Skeletal muscle cell (primary cell): ENCODE data around the gene OR10W1.

Experiments used
- DNase-seq: peaks from one replicate; pipeline ENCODE4 v3.0.0-alpha.2; 2010; ENCODE audit warnings: low read depth
- H3K4me3 ChIP-seq: 2 replicates; pipeline ENCODE4 v1.5.1; 2011; ENCODE audit warnings: low read depth, mild to moderate bottlenecking, control low read depth, low read length, moderate library complexity

The OR10W1 gene

GRCh38 chr11:58268142-58268541 lies at the start of gene OR10W1:
OR10W1 (minus strand) TSS chr11:58268260; CDS start chr11:58267858, 402 bp downstream.
- H3K4me3 ChIP-seq = no peak within 1 kb of the TSS
- DNase-seq = no peak

- no peak for DNase-seq
- no peak overlapping the region for H3K4me3 ChIP-seq
Observed at GRCh38 chr11:58316142-58316541, 48.1 kb upstream of the OR10W1 start.

- DNase-seq = peak; percentile 45
- no peak overlapping the region for H3K4me3 ChIP-seq
Observed at GRCh38 chr11:58301576-58301975, 33.5 kb upstream of the OR10W1 start.

- H3K4me3 ChIP-seq = no peak overlapping the region
- no peak for DNase-seq
Observed at GRCh38 chr11:58292017-58292416, 24.0 kb upstream of the OR10W1 start.

- no peak for DNase-seq
- H3K4me3 ChIP-seq = no peak overlapping the region
Observed at GRCh38 chr11:58289266-58289665, 21.2 kb upstream of the OR10W1 start.

GRCh38 chr11:58286249-58286648 lies 18.2 kb upstream of the OR10W1 start:
- no peak overlapping the region for H3K4me3 ChIP-seq
- DNase-seq = peak; percentile 4

GRCh38 chr11:58285483-58286040 lies 17.5 kb upstream of the OR10W1 start:
- no peak for DNase-seq
- H3K4me3 ChIP-seq = no peak overlapping the region

- no peak overlapping the region for H3K4me3 ChIP-seq
- no peak for DNase-seq
Observed at GRCh38 chr11:58276151-58276550, 8.1 kb upstream of the OR10W1 start.

GRCh38 chr11:58275002-58275401 lies 6.9 kb upstream of the OR10W1 start:
- no peak overlapping the region for H3K4me3 ChIP-seq
- DNase-seq = no peak

GRCh38 chr11:58259983-58260382 lies 8.1 kb downstream of the OR10W1 start:
- DNase-seq = no peak
- H3K4me3 ChIP-seq = no peak overlapping the region

- DNase-seq = no peak
Observed at GRCh38 chr11:58254936-58255335, 13.1 kb downstream of the OR10W1 start.

GRCh38 chr11:58243954-58244353 lies 24.1 kb downstream of the OR10W1 start:
- H3K4me3 ChIP-seq = no peak overlapping the region
- no peak for DNase-seq

More at GRCh38 chr11:58254936-58255335, 13.1 kb downstream of the OR10W1 start:
- H3K4me3 ChIP-seq = no peak overlapping the region

GRCh38 chr11:58227956-58228615 lies 40.0 kb downstream of the OR10W1 start:
- DNase-seq = no peak
- no peak overlapping the region for H3K4me3 ChIP-seq

GRCh38 chr11:58222721-58223120 lies 45.3 kb downstream of the OR10W1 start:
- no peak for DNase-seq
- no peak overlapping the region for H3K4me3 ChIP-seq
